A673 (cell line): ENCODE measurements around the gene PAX4.

Experiments
- EZH2 ChIP-seq: fragments of 200-600 bp; sonication (generic); IDR thresholded peaks from 2 replicates; pipeline ENCODE4 v1.6.1; 2017; ENCODE audit warnings: borderline replicate concordance, low read depth, mild to moderate bottlenecking, mixed read lengths, antibody characterized with exemption, low read length; ENCODE audit not compliant: poor library complexity, severe bottlenecking
- TF ChIP-seq, protein P1 (sequence below): fragments of 300-800, 200-600 bp; sonication (generic); conservative IDR thresholded peaks from 2 replicates; pipeline ENCODE4 v1.5.1; 2017; ENCODE audit warnings: low read depth, mild to moderate bottlenecking, antibody characterized with exemption, low read length, moderate library complexity, mixed read lengths

DNA sequence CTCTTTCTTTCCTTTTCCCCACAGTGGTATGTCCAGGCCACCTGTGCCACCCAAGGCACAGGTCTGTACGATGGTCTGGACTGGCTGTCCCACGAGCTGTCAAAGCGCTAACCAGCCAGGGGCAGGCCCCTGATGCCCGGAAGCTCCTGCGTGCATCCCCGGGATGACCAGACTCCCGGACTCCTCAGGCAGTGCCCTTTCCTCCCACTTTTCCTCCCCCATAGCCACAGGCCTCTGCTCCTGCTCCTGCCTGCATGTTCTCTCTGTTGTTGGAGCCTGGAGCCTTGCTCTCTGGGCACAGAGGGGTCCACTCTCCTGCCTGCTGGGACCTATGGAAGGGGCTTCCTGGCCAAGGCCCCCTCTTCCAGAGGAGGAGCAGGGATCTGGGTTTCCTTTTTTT, 26.8 kb downstream of the PAX4 start:
- TF ChIP-seq, protein P1, sequence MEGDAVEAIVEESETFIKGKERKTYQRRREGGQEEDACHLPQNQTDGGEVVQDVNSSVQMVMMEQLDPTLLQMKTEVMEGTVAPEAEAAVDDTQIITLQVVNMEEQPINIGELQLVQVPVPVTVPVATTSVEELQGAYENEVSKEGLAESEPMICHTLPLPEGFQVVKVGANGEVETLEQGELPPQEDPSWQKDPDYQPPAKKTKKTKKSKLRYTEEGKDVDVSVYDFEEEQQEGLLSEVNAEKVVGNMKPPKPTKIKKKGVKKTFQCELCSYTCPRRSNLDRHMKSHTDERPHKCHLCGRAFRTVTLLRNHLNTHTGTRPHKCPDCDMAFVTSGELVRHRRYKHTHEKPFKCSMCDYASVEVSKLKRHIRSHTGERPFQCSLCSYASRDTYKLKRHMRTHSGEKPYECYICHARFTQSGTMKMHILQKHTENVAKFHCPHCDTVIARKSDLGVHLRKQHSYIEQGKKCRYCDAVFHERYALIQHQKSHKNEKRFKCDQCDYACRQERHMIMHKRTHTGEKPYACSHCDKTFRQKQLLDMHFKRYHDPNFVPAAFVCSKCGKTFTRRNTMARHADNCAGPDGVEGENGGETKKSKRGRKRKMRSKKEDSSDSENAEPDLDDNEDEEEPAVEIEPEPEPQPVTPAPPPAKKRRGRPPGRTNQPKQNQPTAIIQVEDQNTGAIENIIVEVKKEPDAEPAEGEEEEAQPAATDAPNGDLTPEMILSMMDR = no peak
- no peak for TF ChIP-seq EZH2
